ENCODE measurements around the gene RHOBTB1.

- TF ChIP-seq CTCF (IDR thresholded peaks at IDR 0.05; ENCODE audit: borderline replicate concordance, extremely low read depth, low read length, poor library complexity, severe bottlenecking), result no peak
- TF ChIP-seq EZH2 (IDR thresholded peaks at IDR 0.05; ENCODE audit: borderline replicate concordance, low read depth, low read length, severe bottlenecking), result no peak
These were observed 71.5 kb downstream of the RHOBTB1 start for GRCh38 chr10:60872451-60872850.

All from DND-41 (cell line).